EH (cell line): Measurements from ENCODE around the gene SDR42E2.
"Not testable (repeated sequence)": the region's sequence is repeated elsewhere in the genome, so short reads cannot be mapped to it uniquely, and the experiment has no call there.

Experiments used
- DNase-seq: peaks from one replicate; pipeline ENCODE4 v3.0.0-alpha.2; 2015; ENCODE audit warnings: low read depth

The SDR42E2 gene

DNA sequence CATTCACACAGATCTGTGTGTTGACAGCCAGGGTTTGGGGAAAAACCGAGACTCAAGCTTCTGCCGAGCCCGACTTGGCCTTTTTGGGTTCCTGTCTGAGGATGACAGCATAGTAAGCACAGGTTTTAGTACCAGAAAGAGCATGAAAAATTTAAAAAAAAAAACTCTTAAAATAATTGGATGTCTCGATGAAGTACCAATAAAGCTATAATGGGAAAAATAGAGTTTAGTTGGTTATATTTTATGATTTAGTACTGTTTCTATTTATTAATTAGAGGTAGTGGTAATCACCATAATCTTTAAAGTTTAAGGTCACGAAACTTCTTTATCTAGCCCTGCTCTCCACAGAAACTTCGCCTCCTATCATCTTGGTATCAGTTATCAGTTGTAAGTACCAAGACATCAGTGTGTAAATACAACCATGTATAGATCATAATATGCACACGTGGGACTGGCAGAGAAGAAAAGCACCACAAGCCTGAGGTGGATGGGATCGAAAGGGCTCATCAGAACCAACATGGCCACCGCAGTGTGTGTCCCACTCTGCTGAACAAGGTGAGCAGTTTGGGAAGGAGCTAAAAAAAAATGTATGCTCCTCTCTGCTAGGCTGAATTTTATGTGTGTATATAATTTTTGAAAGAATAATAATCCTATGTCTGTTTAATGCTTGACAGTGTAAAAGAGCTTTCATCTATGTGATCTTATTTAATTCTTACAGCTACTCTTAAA is 29.4 kb downstream of the SDR42E2 start:
- DNase-seq = peak; percentile 20

DNA sequence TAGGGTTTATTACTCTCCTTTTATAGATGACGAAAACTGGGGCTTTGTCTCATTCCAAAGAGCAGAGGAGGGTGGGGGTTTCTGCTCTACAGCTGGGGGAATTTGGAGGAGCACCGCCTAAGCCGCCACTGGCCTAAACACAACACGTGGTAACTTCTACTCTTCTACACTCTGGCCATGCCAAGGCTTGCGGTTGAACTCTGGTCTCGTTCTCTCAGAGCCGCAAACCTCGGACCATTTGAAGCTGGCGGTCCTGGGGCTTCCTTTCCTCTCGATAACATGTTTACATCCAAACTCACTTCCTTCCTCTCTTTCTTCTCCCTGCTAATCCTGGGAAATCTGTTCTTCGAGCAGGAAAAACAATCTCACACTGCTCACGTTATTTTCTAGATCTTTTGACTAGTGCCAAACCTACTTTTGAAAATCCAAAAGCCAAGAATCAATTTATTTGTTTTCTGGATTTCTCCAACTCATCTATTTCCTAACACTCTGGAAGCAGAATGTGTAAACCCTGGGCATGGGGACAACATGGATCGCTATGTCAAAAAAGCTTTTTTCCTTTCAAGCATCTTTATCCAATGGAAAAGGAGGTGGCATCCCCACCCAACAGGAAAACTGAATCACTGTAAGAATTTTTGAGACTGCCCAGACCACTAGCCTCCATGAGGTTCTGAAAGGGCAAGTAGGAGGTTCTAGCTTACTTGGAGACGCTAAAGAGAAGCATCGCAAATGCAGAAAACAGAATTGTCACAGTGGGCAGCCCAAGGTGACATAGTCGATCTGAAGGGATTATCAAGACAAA is 30.2 kb downstream of the SDR42E2 start:
- DNase-seq = peak; percentile 89

DNA sequence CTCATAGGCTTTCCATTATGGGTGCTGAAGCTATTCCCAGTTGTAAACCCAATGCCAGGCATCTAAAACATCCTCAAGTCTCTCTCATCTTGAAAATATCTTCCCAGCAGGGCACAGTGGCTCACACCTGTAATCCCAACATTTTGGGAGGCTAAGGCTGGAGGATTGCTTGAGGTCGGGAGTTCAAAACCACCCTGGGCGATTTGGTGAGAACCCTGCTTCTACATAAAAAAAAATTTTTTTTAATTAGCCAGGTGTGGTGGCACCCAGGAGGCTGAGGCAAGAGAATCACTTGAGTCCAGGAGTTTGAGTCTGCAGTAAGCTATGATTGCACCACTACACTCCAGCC is 30.7 kb downstream of the SDR42E2 start:
- no peak for DNase-seq

- no peak for DNase-seq
Measured at GRCh38 chr16:22194707-22195444, 32.6 kb downstream of the SDR42E2 start.

DNA sequence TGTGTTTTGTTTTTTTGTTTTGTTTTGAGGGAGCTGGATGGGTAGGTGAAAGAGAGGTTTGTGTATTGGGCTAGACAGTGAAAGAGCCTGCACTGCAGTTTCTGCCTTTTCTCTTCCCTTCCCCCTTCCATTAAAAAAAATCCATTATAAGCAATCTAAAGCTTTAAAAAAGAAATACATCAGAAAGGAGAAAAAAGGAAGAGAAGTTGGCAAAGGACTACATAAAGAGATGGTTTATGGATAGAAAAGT is 33.1 kb downstream of the SDR42E2 start:
- DNase-seq = no peak

- DNase-seq = peak; percentile 92
Measured at GRCh38 chr16:22195695-22196558, 33.6 kb downstream of the SDR42E2 start.

- DNase-seq = not testable (repeated sequence)
Measured at GRCh38 chr16:22196559-22197168, 34.4 kb downstream of the SDR42E2 start.

DNA sequence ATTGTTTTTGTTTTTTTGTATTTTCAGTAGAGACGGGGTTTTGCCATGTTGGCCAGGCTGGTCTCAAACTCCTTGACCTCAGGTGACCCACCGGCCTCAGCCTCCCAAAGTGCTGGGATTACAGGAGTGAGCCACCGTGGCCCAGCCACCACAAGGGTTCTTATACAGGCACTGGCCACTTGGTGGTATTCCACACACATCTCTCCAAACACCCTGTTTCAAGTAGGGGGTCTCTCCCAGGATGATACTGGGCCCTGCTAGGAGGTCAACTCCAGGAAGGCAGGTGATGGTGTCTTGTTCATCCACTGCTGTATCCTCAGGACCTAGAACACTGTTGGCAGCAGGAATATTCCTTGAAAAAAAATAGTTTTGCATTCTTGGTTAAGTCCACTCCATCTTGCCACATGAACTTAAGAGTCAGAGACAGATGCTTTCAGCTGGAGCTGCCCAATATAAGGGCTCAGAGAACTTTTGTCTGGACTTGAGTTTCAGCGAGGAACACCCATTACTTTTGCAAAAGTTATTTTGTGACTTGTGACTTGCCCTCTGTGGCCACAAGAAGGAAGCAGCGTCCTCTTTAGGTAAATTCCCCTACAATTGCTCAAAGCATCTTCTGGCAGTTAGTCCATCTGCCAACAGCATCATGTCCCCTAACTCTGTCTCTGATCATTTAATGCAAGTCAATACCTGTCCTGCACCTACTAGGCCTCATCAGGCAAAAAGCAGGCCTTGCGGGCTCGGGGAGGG is 36.4 kb downstream of the SDR42E2 start:
- peak; percentile 32 for DNase-seq

DNA sequence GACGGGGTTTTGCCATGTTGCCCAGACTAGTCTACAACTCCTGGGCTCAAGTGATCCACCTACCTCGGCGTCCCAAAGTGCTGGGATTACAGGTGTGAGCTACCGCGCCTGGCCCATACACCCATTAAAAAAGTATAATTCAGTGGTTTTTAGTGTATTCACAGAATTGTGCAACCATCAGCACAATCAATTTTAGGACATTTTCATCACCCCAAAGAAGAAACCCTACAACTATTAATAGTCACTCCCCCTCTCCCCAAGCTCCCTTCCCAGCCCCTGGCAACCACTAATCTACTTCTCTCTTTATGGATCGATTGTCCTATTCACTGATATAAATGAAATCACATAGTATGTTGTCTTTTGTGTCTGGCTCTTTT is 39.9 kb downstream of the SDR42E2 start:
- no peak for DNase-seq

- DNase-seq = no peak
Measured at GRCh38 chr16:22203091-22203490, 40.8 kb downstream of the SDR42E2 start.

- no peak for DNase-seq
Measured at GRCh38 chr16:22204091-22204655, 41.9 kb downstream of the SDR42E2 start.

GRCh38 chr16:22205577-22206012 is 43.3 kb downstream of the SDR42E2 start:
- no peak for DNase-seq

GRCh38 chr16:22206013-22206841 is 43.9 kb downstream of the SDR42E2 start, which contains the start of gene EEF2K:
TSS of gene EEF2K (plus strand) at chr16:22206278. CDS start at chr16:22225730, 19,452 bp downstream.
- peak; percentile 94 for DNase-seq

DNA sequence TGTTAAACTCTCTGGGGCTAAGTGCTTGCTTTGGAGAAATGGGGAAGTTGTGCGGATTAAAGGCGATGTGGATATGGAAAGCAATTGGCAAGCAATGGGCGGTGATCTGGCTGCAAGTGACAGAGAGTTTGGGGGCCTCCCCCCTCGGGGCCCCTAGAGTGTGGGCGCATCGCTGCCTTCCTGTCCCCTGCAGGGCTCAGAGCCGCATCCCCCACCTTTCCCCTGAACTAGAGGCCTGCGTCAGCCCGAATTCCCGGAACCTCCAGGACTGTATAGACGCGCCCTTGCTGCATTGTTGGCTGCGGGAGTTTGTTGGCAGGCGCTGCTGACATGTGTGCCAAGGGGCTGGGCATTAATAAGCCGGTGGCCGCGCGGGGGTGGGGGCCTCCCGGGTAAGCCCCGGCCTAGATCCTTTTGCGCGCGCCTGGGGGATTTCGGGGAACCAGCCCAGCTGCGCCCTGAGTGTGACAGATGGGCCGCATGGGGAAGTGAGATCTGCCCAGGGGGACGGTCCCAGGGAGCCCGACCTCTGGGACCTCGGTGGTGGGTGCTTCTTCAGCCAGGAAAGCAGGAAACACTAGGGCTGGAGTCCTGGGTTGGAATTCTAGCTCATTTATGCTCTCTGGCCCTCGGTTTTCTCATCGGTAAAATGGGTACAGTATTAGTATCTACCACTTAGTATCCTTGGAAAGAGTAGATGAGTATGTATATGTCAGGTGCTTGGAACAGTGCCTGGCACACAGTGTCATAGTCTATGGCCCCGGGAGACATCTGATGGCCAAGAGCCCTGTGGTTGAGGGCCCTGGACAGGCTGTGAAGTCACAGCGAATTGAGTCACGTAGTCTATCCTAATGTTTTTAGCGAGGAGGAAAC is 44.8 kb downstream of the SDR42E2 start:
- DNase-seq = peak; percentile 67

GRCh38 chr16:22207715-22208360 is 45.5 kb downstream of the SDR42E2 start:
- no peak for DNase-seq

DNA sequence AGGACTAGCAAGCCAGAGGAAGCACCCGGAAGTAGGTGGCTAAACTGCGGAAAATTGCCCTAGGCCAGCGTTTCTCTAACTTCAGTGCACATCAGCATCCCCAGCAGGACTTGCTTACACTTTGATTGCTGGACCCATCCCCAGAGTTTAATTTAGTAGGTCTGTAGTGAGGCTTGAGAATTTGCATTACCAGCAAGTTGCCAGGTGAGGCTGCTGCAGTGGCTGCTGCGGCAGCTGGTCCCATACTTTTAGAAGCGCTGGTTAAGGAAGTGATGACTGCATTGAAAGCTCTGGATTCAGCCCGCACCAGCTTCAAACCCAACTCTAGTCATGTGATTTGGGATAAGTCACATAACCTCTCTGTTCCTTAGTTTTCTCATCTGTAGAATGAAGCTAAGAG is 48.0 kb downstream of the SDR42E2 start:
- DNase-seq = no peak

- DNase-seq = no peak
Measured at GRCh38 chr16:22210854-22211253, 48.5 kb downstream of the SDR42E2 start.

DNA sequence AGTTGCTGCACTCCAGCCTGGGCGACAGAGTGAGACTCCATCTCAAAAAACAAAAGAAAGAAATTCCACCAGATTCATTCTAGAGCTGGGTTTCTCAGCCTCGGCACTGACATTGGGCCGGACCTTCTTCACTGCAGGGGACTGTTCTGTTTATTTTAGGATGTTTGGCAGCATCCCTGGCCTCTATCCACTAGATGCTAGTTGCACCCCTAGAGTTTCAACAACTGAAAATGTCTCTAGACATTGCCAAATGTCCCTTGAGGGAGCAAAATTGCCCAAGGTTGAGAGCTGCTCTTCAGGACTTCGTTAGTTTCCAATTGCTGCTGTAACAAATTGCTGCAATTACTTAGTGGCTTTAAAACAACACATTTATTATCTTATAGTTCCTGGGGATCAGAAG is 50.9 kb downstream of the SDR42E2 start:
- DNase-seq = no peak
